RKO (cell line): Measurements from ENCODE around the gene EZR.
A peak's percentile ranks its signal among the peaks of the same experiment; 100 is the strongest.

Source experiments
- DNase-seq: peaks from one replicate; pipeline ENCODE4 v3.0.0-alpha.2; 2016; ENCODE audit warnings: low spot score

Gene EZR

DNA sequence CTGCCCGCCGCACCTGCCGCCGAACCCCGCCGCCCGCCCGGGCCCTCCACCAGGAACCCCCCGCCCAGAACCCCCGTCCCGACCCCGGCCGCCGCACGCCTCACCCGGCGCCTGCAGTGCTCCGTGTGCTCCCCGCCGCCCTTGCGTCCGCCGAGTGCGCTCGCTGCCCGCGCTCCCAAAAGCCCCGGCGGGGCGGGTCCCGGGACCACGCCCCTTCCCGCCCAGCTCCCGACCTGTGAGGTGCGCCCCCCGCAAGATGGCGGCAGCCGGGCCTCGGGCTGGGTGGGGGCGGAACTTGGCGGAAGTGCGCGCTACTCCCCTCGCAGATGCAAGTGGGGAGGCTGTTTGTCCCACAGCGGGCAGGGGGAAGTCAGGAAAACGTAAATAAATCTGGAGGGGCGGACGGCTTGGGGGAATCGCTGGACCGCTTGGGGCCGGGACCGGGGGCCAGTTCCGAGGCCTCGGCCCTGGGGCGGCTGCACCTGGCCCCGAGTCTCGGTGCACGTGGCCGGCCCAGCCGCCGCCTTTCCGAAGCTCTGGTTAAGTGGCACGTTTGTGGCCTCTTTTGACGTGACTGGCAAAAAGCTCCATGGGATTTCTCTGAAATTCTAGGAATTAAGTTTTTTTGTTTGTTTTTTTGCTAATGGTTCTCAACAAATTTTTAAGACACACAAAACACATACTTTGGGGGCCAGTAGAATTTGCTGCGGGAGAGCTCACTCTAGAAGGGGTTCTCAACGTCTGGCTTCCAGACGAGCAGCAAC lies at the start of gene EZR:
Gene EZR (minus strand): TSS at position 156 of the 764 bp plus-strand sequence. CDS start 1,275 bp downstream, outside the sequence.
- DNase-seq: peak; percentile 78

DNA sequence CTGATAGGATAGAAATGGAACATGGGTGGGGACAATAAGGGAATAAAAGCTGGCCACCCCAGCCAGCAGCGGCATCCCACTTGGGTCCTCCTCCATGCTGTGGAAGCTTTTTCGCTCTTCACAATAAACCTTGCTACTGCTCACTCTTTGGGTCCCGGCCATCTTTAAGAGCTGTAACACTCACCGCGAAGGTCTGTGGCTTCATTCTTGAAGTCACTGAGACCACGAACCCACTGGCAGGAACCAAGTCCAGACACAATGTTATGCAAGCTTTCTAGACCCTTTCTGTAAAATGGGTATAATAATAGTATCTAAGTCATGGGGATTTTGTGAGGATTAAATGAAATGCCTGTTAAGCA lies 48.9 kb upstream of the EZR start:
- DNase-seq: no peak

DNA sequence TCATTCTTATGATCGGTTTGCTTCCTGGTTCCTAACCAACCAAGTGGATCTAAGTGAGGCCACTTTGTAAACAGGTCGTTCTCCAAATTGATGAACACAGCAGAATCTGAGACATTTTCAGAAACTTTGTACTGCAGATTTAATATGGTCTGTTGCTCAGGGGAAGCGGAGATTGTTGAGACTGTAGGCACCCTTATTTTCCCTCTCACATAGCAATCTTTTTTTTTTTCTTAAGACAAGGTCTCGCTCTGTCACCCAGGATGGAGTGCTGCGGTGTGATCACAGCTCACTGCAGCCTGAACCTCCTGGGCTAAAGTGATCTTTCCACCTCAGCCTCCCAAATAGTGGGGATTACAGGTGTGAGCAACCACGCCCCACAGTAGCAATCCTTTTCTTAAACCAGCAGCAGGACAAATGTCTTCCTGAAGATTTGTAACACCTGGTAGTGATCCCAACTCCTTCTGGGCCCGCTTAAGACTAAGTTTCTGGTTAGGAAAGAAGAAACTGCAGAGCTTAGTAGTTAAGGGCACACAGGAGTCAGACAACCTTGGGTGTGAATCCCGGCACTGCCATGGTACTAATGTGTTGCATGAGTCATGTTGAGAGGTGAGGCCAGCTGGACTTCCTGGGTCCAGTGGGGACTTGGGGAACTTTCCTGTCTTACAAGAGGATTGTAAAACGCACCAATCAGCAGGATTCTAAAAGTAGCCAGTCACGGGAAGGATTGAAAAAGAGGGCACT lies 48.4 kb upstream of the EZR start:
- no peak for DNase-seq

DNA sequence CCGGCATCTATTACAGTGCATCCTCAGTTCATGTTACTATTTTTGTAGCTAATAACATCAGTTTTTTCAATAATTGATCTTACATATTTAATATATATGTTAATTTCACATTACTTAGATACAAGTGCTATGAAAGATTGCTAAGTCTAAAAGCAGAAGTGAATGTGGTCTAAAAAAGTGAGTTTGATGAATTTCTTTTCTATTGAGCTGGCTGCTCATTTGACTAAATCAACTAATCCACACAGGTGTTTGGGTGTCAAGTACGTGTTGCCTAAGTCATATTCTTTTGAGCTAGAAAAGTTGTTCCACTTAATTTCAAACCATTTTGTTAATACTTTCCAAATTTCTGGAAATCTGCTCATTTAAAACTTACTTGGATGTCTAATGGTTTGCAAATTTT lies 46.6 kb upstream of the EZR start:
- no peak for DNase-seq

DNA sequence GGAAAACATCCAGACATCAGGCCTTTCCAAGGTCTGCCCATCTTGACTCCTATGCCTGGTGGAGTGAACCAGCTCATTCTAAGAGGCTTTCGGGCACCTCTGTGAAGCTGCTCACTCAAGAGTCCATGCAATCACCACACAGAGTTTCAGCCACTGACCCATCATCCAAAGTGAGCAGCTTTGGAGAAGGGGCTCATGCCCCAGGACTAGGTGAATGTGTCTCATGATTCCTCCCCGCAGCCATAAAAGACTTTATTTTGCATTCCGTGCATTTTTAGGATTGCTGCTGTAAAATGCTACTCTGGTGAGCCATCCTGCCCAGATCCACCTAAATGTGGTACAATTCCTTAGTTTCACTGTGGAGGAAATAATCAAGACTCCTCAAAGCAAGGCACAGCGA lies 44.5 kb upstream of the EZR start:
- no peak for DNase-seq

DNA sequence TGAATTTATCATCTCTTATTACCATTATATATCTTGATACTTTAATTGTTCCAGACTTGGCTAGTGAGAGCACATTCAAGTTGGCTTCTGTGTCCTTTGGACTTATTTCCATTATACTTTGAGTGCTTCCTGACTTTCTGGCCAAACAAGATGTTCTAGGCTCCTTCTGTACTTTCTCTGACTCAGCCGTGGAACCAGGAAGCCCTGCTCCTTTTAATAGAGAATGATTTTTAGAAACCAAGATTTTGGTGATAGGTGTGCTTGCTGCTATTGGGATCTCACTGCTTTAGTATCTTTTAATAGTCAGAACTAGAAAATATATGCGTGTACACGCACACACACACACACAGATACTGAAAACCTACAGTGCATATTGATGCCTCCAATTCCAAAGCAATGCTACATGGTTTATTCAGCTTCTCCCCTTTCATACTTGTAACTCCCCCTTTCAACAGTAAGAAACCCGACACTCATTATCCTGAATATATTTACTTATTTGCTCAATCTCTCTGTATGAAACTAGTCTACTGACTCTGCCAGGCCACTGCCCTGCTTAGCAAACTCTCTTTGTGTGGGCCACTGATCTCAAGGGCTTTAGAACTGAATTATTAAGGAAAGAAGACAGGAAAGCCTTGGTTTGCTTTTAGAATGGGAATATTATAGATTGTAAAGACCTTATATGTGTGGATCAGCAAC lies 42.7 kb upstream of the EZR start:
- DNase-seq: no peak

DNA sequence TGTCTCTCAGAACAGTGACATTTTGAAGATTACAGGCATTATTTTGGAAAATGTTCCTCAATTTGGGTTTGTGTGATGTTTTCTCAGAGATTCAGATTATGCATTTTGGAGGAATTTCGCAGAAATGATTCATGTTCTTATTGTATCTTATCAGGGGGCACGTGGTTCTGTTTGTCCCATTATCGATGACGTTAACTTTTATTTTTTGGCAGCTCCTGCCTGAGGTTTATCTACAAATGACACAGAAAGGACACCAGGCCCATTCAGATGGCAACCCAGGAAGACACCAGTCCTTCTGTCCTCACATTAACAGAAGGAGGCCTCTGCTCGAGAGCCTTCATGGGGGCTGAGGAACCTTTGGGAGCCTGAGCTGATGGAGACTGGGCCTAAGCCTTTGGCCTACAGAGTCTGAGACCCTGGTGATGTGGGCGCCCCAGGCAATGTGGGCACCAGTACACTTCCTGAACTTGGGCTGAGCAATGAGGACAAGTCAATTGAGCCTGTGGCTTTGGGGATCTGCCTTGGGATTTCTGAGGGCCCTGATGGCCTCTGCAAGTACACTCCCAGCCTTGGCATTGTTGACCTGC lies 41.2 kb upstream of the EZR start:
- no peak for DNase-seq

DNA sequence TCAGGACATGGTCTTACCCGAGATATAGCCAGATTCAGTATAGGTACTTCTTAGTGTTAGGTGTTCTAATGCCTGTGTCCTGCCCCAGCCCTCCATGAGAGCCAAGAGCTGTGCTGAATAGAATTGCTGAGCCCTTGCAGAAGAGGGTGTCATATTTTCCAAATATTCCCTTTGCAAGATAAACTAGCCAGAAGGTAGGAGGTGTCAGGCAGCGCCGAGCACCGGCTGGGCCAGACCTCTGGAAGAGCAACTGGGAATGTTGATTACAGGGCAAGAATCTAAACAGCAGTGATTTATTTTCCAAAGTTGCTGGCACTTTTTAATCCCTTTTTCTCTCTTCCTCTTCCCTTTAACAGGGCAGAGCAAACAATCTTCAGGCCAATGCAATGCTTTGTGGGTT lies 37.1 kb upstream of the EZR start:
- DNase-seq: no peak

DNA sequence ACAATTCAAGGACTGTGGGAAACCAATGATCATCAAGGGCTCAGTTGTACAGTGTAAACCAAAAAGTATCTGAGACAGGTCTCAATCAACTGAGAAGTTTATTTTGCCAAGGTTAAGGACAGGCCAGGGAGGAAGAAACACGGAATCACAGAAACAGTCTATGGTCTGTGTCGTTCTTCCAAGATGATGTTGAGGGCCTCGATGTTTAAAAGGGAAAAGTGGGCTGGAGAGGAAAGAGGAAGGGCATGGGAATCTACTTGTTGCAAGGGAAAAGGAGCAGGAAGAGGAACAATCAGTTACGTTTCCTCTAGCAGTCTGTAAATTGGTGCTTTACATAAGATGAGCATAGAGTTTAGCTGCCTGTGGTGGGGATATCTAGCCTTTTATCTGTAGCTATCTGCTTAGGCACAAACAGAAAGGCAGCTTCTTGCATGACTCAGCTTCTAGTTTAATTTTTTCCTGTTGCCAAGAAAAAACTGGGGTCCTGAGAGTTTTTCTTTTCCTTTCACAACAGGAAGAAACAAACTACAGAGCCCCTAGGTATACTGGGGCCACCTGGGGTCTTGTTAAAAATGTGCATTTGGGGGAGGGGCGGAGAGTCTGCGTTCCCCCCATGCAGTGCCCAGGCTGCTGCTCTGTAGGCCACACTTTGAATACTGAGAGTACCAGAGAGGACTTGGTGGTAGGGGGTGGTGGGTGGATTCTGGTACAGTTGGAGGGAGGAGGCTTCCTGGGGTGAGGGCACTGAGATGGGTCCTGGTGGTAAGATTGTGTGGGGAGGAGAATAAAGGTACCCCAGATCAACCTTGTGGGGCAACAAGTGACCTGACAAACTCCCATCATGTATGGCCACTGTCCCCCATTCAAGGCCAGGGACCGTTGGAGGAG lies 35.3 kb upstream of the EZR start:
- no peak for DNase-seq

DNA sequence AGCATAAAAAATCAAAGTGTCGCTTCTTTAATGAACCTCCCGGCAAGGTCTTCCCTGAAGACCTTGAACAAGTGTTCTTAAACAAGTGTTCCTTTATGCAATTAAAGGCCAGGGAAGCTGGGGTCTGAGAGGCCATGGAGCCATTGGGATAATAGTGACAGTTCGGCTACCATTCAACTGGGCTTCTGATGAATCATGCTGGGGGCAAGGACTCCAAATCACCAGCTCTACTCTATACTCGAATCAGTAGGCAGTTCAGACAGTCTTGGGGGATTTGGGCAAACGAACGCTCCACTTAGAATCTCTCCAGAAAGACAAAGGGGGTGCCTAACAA lies 34.7 kb upstream of the EZR start:
- no peak for DNase-seq

DNA sequence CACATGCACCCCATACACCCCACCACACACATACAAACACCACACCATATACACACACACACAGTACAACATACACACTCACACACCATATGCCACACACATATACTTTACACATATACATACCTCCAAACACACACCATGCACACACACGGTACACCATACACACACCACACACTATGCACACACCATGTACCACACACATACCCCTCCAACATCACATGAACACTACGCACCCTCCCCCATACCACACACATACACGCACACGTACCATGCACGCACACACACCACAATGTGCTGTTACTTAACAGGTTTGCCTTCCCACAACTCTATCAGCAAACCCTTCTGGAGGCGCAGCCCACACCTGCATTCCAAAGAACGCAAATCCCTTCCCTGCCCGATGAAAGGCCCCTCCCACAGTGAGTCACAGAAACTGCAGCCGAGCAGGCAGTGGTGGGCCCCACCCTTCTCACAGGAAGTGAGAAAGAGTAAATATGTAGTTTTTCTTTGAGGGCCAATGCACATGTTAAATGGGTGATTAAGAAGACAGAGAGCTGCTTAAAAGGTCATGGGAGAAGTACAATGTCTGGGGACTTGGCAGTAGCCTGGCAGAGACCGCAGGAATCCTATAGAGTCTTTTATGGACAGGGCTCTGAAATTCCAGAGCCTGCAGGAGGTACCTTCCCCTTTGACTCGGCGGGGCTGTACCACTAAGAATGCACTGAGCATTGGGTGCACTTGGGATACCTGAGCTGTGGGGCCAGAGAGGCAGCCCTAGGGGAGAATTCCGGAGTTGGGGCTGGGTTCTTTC lies 34.1 kb upstream of the EZR start:
- peak; percentile 83 for DNase-seq

DNA sequence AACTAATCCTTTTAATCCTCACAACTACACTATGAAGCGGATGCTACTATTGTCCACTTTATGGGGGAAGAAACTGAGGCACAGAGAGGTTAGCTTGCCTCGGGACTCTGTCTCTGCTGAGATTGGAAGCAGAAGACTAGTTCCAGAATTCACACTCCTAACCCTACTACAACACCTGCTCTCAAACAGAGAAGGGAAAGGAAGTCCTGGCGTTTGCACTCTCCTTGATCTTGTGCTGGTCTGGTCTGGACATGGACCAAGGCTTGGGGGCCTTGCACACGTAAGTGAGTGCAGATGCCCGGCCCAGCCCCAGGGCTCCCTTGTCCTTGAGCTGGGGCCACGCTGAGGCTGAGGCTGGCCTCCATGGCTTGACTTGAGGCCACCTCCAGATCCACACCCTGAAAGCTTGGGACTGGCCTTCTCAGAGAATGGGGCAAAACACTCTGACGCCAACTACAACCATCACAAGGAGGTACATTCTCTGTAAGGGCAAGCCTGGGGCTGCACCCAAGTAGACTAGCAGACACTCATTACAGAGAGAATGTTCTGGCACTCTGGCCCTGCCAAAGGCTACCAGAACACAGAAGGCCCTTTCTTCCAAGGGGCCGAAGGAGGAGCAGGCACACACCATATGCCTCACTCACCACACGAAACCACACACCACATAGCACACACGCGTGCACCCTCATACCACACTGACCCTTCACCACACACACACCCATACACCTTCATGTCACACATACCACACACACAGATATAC lies 33.3 kb upstream of the EZR start:
- DNase-seq: no peak

DNA sequence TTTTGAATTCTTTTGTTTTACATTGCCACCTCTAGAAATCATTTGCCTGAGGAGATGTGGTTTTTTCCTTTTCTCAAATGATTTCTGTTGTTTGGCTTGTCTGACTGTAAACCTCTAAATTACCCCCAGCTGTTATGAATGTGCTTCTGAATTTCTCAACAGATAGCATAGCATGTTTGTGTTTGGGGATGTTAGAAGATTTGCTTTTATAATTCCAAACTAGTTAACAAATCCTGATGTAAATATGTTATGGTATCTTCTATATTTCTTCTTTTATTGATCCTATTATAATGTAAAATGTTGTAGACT lies 31.6 kb upstream of the EZR start:
- DNase-seq: no peak

DNA sequence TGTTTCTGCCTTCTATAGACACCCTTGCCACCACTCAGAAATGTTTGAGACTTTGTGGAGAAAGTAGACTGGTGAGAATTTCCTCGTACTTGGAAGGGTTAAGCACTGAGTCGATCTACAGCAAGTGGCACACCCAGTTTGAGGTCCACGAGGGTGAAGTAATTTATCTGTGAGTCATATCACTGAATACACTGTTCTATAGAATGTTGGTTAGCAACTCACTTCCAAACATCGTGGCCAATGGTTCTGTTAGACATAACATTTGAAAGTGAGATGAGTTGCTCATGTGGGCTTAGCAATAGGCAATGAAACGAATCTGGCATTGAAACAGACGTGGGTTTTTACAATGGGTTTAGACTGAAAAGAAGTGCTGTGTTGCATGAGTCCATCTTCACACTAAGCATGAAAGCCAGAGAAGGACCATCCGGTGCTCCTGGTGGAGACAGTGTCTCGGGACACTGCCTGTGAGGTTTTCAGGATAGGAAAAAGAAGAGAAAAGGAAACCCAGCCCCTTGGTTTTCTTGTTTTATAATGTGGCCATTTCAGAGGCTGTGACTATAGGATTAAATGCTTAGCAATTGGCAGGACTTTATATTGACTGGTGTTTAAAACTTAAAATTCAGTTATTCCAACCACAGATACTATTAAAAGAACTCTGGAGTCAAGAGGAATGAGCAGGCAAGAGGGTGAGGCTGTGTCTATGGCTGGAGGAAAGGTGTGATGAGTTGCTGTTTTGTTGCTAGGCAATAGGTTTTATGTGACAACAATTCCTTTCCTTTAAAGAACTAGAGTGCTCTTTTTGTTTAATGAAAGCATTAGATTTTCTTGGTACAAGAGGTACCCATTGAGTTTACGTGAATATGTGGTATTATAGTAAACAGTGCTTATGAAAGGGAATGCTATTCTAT lies 31.0 kb upstream of the EZR start:
- DNase-seq: peak; percentile 96

DNA sequence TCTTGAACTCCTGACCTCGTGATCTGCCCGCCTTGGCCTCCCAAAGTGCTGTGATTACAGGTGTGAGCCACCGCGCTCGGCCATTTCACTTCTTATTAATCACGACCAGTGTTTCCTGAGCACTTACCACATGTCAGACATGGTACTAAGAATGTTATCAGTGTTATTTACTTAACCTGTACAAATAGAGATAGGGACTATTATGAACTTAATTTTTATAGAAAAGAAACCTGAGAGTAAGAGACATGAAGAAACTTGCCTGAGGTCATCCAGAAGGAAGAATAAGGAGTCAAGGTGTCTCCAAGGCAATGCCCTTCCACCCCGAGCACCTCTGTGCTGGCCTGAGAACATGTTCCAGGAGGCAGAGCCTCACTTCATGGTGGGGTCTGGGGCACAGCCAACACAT lies 29.3 kb upstream of the EZR start:
- DNase-seq: no peak

DNA sequence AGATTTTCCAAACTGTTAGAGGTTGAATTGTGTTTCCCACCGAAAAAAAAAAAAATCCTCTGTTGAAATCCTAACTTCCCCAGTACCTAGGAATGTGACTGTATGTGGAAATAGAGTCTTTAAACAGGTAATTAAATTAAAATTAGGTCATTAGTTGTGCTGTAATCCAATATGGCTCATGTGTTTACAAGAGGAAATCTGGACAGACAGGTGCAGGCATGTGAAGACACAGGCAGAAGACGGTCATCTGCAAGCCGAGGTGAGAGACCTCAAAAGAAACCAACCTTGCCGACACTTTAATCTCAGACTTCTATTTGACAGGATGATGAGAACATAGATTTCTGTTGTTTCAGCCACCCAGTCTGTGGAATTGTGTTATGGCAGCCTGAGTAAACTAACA lies 28.6 kb upstream of the EZR start:
- DNase-seq: no peak

DNA sequence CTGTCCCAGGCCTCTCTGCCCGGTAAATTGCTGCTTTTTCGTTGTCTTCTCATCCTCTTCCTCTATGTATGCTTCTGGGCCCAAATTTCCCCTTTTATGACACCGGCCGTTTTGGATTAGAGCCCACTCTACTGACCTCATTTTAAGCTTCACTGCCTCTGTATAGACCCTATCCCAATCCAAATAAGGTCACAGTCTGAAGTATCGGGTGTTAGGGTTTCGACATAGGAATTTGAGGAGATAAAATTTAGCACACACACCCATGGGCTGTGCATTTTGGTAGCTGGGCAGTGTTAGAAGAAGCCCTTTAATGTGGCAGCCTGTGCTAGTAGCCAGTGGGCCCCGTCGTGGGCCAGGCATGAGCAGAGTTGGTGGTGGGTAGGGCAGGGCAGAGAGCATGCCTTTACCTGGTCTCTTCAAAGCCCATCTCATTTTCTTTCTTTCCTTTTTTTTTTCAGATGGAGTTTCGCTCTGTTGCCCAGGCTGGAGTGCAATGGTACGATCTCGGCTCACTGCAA lies 27.9 kb upstream of the EZR start:
- no peak for DNase-seq

DNA sequence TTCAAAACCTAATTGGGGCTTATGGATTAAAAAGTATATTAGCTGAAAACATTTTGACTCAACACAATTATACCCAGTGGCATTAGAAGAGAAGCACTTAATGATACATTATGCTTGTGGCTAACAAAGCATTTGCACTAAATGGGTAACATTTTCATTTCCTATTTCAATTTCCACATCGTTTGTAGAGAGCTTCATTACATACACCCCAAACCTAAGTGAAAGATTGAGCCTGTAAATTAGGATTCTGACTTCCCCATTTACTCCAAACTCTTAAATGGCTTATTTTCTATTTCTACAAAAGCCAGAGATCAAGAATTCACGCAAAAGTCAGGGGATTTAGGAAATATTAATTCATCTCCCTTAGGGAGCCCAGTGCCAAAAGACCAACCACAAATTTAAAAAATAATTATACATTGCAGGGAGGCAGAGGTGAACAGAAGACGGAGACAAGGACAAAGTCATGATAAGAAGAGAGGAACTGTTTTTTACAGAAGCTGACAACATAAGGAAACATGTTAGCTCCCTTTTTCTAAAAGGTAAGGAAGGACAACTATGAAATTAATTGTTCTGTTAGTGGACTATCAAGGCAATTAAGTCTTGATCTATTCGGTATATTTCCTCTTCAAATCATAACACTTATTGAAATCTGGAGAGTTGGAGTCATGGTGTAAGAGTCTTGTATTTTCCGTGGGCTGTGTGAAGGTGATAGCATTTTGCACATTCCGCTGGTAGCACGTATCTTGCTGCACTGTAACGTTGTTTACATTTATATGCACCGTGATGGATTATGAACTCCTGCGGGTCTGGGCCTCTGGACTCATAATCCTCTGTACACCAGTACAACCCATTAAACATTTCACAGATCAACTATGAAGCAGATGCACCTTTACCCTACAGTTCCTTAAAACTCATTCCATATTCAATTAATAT lies 24.8 kb upstream of the EZR start:
- no peak for DNase-seq
